SK-N-SH (cell line): Measurements from ENCODE around the gene TMEM14C. TPM values are rescaled to one million over a fixed set of nuclear protein-coding genes. Genes with fewer than 3 reads are reported as not detected.
"Not testable (repeated sequence)": the region's sequence is repeated elsewhere in the genome, so short reads cannot be mapped to it uniquely, and the experiment has no call there.

Experiments used
- CTCF ChIA-PET: fragments of 300-600, 350-600 bp; formaldehyde crosslinking; extraction: SDS; loops from one replicate; lab custom pipeline; 2021; lab: Yijun Ruan, JAX
- POLR2A ChIA-PET: fragments of 350-600 bp; sonication (Branson Sonifier 250); formaldehyde crosslinking; extraction: SDS; loops from one replicate; lab custom pipeline; 2020; ENCODE audit warnings: antibody characterized with exemption, inconsistent platforms; lab: Yijun Ruan, JAX
- DNase-seq: peaks from one replicate; pipeline ENCODE4 v3.0.0; 2012
- H2AFZ ChIP-seq: fragments of 200-600 bp; sonication (generic); 2 replicates; pipeline ENCODE4 v1.8.1; 2016; ENCODE audit warnings: antibody characterized with exemption, mild to moderate bottlenecking, low read depth
- H3F3A ChIP-seq: fragments of 200-600 bp; sonication (generic); replicated peaks from 2 replicates; pipeline ENCODE3; 2016; ENCODE audit warnings: antibody characterized with exemption, mild to moderate bottlenecking; ENCODE audit not compliant: insufficient read depth
- H3K27ac ChIP-seq, 2 experiments: fragments of 200-500 bp in 1 of 2; fragments of 200-600 bp in 1 of 2; sonication (Bioruptor generic) in 1 of 2; sonication (generic), shearing (Covaris generic) in 1 of 2; 2 replicates each; pipeline versions ENCODE4 v1.5.1 to v1.6.1; 2014 to 2016; ENCODE audit warnings: low read depth in 2 of 2, inconsistent platforms in 1 of 2, low read length in 1 of 2, mild to moderate bottlenecking in 1 of 2, mixed read lengths in 1 of 2
- H3K27me3 ChIP-seq: fragments of 200-600 bp; sonication (generic), shearing (Covaris generic); 2 replicates; pipeline ENCODE4 v1.6.1; 2016; ENCODE audit warnings: mixed run types; ENCODE audit not compliant: insufficient read depth
- H3K36me3 ChIP-seq, 2 experiments: fragments of 200-500 bp in 1 of 2; fragments of 200-600 bp in 1 of 2; sonication (Bioruptor generic) in 1 of 2; sonication (generic) in 1 of 2; replicated peaks in 1 of 2; 2 replicates each; pipeline versions ENCODE3 to v1.5.1; 2014 to 2016; ENCODE audit warnings: low read length in 1 of 2, mild to moderate bottlenecking in 1 of 2; ENCODE audit not compliant: insufficient read depth in 2 of 2, control insufficient read depth in 1 of 2
- H3K4me1 ChIP-seq, 2 experiments: fragments of 200-500 bp in 1 of 2; fragments of 200-600 bp in 1 of 2; sonication (Bioruptor generic) in 1 of 2; sonication (generic), shearing (Covaris generic) in 1 of 2; 2 replicates each; pipeline versions ENCODE4 v1.5.1 to v1.6.1; 2014 to 2016; ENCODE audit warnings: low read depth in 1 of 2, low read length in 1 of 2, mixed run types in 1 of 2; ENCODE audit not compliant: insufficient read depth in 2 of 2, control insufficient read depth in 1 of 2
- H3K4me2 ChIP-seq: fragments of 200-600 bp; sonication (generic), shearing (Covaris generic); 2 replicates; pipeline ENCODE4 v1.6.1; 2017; ENCODE audit warnings: mixed run types
- H3K4me3 ChIP-seq, 2 experiments: fragments of 200-500 bp in 1 of 2; fragments of 200-600 bp in 1 of 2; sonication (Bioruptor generic) in 1 of 2; sonication (generic), shearing (Covaris generic) in 1 of 2; 2 replicates each; pipeline versions ENCODE4 v1.5.1 to v1.8.1; 2014 to 2016; ENCODE audit warnings: low read depth in 2 of 2, inconsistent platforms in 1 of 2, low read length in 1 of 2, mild to moderate bottlenecking in 1 of 2, mixed read lengths in 1 of 2, moderate library complexity in 1 of 2
- H3K79me2 ChIP-seq: fragments of 200-600 bp; sonication (generic); 2 replicates; pipeline ENCODE4 v1.8.1; 2017; ENCODE audit warnings: mild to moderate bottlenecking; ENCODE audit not compliant: insufficient read depth
- H3K9ac ChIP-seq: fragments of 200-600 bp; sonication (generic); 2 replicates; pipeline ENCODE4 v1.6.1; 2017; ENCODE audit warnings: mixed run types
- H3K9me2 ChIP-seq: fragments of 200-600 bp; sonication (generic); 2 replicates; pipeline ENCODE4 v1.6.1; 2017; ENCODE audit warnings: mixed run types
- H3K9me3 ChIP-seq: fragments of 200-600 bp; sonication (generic); 2 replicates; pipeline ENCODE4 v1.6.1; 2017; ENCODE audit warnings: mixed run types, mild to moderate bottlenecking, moderate library complexity
- H4K20me1 ChIP-seq: fragments of 200-600 bp; sonication (generic); 2 replicates; pipeline ENCODE4 v1.6.1; 2017; ENCODE audit warnings: mild to moderate bottlenecking, mixed run types; ENCODE audit not compliant: insufficient read depth
- FOSL2 ChIP-seq: IDR thresholded peaks from 2 replicates; pipeline ENCODE4 v1.4.0; 2012; ENCODE audit warnings: low read depth, mild to moderate bottlenecking, moderate library complexity, borderline replicate concordance
- MAX ChIP-seq: IDR thresholded peaks from 2 replicates; pipeline ENCODE4 v1.4.0; 2012; ENCODE audit warnings: low read depth
- POLR2AphosphoS5 ChIP-seq: IDR thresholded peaks from 2 replicates; pipeline ENCODE4 v1.6.1; 2012; ENCODE audit warnings: low read depth, low read length
- RXRA ChIP-seq: IDR thresholded peaks from 2 replicates; pipeline ENCODE4 v1.4.0; 2012; ENCODE audit warnings: low read depth, mild to moderate bottlenecking, borderline replicate concordance
- USF1 ChIP-seq: IDR thresholded peaks from 2 replicates; pipeline ENCODE4 v1.4.0; 2012; ENCODE audit warnings: low read depth, borderline replicate concordance
- YY1 ChIP-seq: IDR thresholded peaks from 2 replicates; pipeline ENCODE4 v1.4.0; 2012; ENCODE audit warnings: low read depth, mild to moderate bottlenecking
- WGBS: methylation state at CpG from one replicate; pipeline ENCODE4 v1.1.6; 2017; ENCODE audit warnings: low lambda C conversion rate; 5-methylcytosine and 5-hydroxymethylcytosine counted together
- polyA plus RNA-seq, 3 experiments: library from polyadenylated mRNA; depleted of rRNA; stranded (reverse); fragments of >200 nt; gene quantifications; 2 replicates each; pipeline ENCODE4 v1.2.3, GENCODE V29; 2012

Gene TMEM14C
- polyA plus RNA-seq, 1 of the 3 experiments (the other 2 are of a cell fraction) = 199 TPM

DNA sequence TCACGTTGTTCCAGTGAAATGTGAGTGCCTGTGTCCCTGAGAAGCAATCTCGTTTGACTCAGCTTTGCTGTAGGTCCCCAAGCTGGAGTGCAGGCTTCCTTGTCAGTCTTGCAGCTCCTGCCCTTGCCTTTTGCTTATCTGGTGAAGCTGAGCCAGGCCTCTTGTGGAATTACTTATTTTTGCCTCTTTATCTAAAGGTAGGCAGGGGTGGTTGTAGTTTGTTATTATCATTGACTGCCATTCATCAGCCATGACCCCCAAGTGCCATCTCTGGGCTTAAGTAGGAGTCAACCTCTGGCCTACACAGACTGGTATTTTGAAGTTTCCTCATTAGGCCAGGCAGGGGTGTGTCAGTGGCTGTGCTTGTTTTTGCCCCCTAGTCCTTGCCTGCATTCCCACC, 26.9 kb downstream of the TMEM14C start:
- no peak for TF ChIP-seq POLR2AphosphoS5
- TF ChIP-seq RXRA = no peak
- no peak for TF ChIP-seq YY1
- TF ChIP-seq FOSL2 = no peak
- TF ChIP-seq USF1 = no peak
- TF ChIP-seq MAX = no peak
- Histone ChIP-seq H3K4me1 (peaks cover 6 to 20% of the 10 kb centered on the region in 2 experiments; a peak in 3 of 4 replicates), H3K27ac (no peak overlapping the region), H3K4me3 (no peak overlapping the region), H3K79me2 (peaks cover 62% of the 10 kb centered on the region), H3K27me3 (no peaks in the 10 kb centered on the region), H3K9me3 (no peaks in the 10 kb centered on the region), H3K36me3 (peaks cover 20 to 29% of the 10 kb centered on the region in 2 experiments), H2AFZ (no peak overlapping the region), H3F3A (no peaks in the 10 kb centered on the region), H3K9me2 (no peaks in the 10 kb centered on the region), H3K4me2 (0 out of 2 replicates have a peak overlapping the region, but pooled peaks have one; percentile 95), H4K20me1 (0 out of 2 replicates have a peak, but pooled peaks cover 3% of the 10 kb centered on the region), H3K9ac (no peak overlapping the region)
- ChIA-PET POLR2A (no interaction called here), CTCF (interaction anchor here (0.7 to 1.4 kb wide), 3 partner anchors 8 to 51 kb away, joined by 3 to 5 read pairs (median 3); no protein-coding TSS in a partner anchor)
- DNase-seq = no peak
- WGBS = 77% methylated on average over 2 of the region's 2 CpGs

DNA sequence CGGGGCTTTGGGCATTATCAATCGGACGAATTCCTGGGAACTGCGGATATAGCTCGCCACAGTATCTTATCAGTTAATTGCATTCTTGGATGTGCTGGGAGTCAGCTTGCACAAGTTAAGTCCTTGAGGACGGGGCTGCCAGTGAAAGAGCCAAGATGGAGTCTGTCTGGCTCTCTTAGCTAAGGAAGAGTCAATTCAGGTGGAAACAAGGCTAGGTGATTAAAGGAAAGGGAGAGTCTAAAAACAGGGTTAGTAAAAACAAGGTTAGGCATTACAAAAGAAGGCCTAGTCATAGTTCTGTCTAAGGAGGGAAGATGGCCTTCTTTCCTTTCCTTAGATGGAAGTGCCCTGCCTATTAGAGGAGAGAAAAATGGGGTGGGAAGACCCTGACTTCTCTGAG, 27.7 kb downstream of the TMEM14C start:
- H3K9me3 ChIP-seq, H2AFZ ChIP-seq, H3K4me3 ChIP-seq, H3K4me2 ChIP-seq, H3K9ac ChIP-seq, H3K9me2 ChIP-seq, H3K27me3 ChIP-seq, H3K27ac ChIP-seq, DNase-seq, H3F3A ChIP-seq, POLR2A ChIA-PET, H4K20me1 ChIP-seq: not testable (repeated sequence)
- Histone ChIP-seq H3K36me3 (peaks cover 28 to 36% of the 10 kb centered on the region in 2 experiments), H3K4me1 (peaks cover 6 to 20% of the 10 kb centered on the region in 2 experiments; a peak in 3 of 4 replicates), H3K79me2 (peaks cover 71% of the 10 kb centered on the region)
- 97% methylated on average over 6 of the region's 6 CpGs for WGBS
- CTCF ChIA-PET = interaction anchor here (0.8 kb wide), 1 partner anchor 9 kb away, joined by 3 read pairs; no protein-coding TSS in a partner anchor

GRCh38 chr6:10751757-10752156, 28.9 kb downstream of the TMEM14C start:
- CTCF ChIA-PET, DNase-seq, H3F3A ChIP-seq: not testable (repeated sequence)

More at GRCh38 chr6:10751757-10752156, 28.9 kb downstream of the TMEM14C start:
- H3K4me2 ChIP-seq, H2AFZ ChIP-seq, H3K27ac ChIP-seq, POLR2A ChIA-PET, H3K9me2 ChIP-seq, H3K27me3 ChIP-seq, H3K9me3 ChIP-seq, H3K9ac ChIP-seq, H3K4me3 ChIP-seq, H4K20me1 ChIP-seq: not testable (repeated sequence)
- peaks cover 38 to 41% of the 10 kb centered on the region in 2 experiments for H3K36me3 ChIP-seq
- WGBS = 100% methylated on average over 4 of the region's 5 CpGs
- H3K79me2 ChIP-seq = peaks cover 71% of the 10 kb centered on the region
- peaks cover 6 to 18% of the 10 kb centered on the region in 2 experiments; a peak in 3 of 4 replicates for H3K4me1 ChIP-seq
